Measurements from ENCODE around the gene LAS1L. TPM values are rescaled to one million over a fixed set of nuclear protein-coding genes. Genes with fewer than 3 reads are reported as not detected.

LAS1L gene
- total RNA-seq, 1 experiment from 2014 or later = 72.9 TPM

GRCh38 chrX:65551489-65552339, 17.1 kb upstream of the LAS1L start:
- Mint-ChIP-seq H3K4me1 (no peaks in the 10 kb centered on the region), H3K27ac (no peak overlapping the region), H3K27me3 (ENCODE audit: low read depth) (peaks cover 4% of the 10 kb centered on the region), H3K9me3 (peaks cover 70 to 87% of the 10 kb centered on the region in 2 experiments), H3K36me3 (ENCODE audit: insufficient read depth in 1 of 3, low read depth in 3 of 3) (peaks cover 0 to 4% (median 0%) of the 10 kb centered on the region in 3 experiments; a peak in 3 of 7 replicates), H3K4me3 (no peak overlapping the region)
- no peak overlapping the region for H2BK20ac ChIP-seq (ENCODE audit: low read depth, low read length, poor library complexity, severe bottlenecking)
- no peak overlapping the region for H3K9ac ChIP-seq (ENCODE audit: extremely low read depth, insufficient read length, low read length)
- H3K18ac ChIP-seq (ENCODE audit: insufficient read length, low read depth, low read length) = no peak overlapping the region
- no peaks in the 10 kb centered on the region for H3K23me2 ChIP-seq (ENCODE audit: insufficient read length, low read depth, low read length, poor library complexity, severe bottlenecking)
- H2BK5ac ChIP-seq (ENCODE audit: insufficient read length, low read length) = no peak overlapping the region
- H3K14ac ChIP-seq (ENCODE audit: insufficient read depth, low read length) = no peak overlapping the region; the same call in 1 of the 2 replicates
- no peak overlapping the region for H3T11ph ChIP-seq (ENCODE audit: low read length)
- no peak overlapping the region for H3K27ac ChIP-seq (ENCODE audit: insufficient read length, low read depth, low read length)
- H3K4me1 ChIP-seq (ENCODE audit: insufficient read depth, low read length) = no peaks in the 10 kb centered on the region
- no peak overlapping the region for H3K4ac ChIP-seq (ENCODE audit: low read depth, low read length)
- H3K9me3 ChIP-seq (ENCODE audit: control insufficient read depth, low read depth, low read length) = peaks cover 36% of the 10 kb centered on the region
- DNase-seq = no peak
- H4K20me1 ChIP-seq (ENCODE audit: control insufficient read depth, insufficient read depth, insufficient read length) = no peaks in the 10 kb centered on the region
- H4K8ac ChIP-seq (replicated peaks; ENCODE audit: insufficient read length, low read depth, low read length) = no peak overlapping the region
- no peak overlapping the region for H2BK12ac ChIP-seq (ENCODE audit: insufficient read length, low read depth, low read length)
- no CpG with 5 or more reads among the region's 62 CpGs for WGBS (ENCODE audit: extremely low coverage, insufficient read length, low lambda C conversion rate)
- H3K27me3 ChIP-seq (ENCODE audit: insufficient read depth, low read length) = no peaks in the 10 kb centered on the region
- no peak overlapping the region for H2AK5ac ChIP-seq (ENCODE audit: insufficient read length, low read length)
- H3K79me2 ChIP-seq (ENCODE audit: insufficient read depth, low read length) = no peaks in the 10 kb centered on the region
- TF ChIP-seq, protein P1, sequence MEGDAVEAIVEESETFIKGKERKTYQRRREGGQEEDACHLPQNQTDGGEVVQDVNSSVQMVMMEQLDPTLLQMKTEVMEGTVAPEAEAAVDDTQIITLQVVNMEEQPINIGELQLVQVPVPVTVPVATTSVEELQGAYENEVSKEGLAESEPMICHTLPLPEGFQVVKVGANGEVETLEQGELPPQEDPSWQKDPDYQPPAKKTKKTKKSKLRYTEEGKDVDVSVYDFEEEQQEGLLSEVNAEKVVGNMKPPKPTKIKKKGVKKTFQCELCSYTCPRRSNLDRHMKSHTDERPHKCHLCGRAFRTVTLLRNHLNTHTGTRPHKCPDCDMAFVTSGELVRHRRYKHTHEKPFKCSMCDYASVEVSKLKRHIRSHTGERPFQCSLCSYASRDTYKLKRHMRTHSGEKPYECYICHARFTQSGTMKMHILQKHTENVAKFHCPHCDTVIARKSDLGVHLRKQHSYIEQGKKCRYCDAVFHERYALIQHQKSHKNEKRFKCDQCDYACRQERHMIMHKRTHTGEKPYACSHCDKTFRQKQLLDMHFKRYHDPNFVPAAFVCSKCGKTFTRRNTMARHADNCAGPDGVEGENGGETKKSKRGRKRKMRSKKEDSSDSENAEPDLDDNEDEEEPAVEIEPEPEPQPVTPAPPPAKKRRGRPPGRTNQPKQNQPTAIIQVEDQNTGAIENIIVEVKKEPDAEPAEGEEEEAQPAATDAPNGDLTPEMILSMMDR (conservative IDR thresholded peaks at IDR 0.05) = no peak
- H4K5ac ChIP-seq (ENCODE audit: insufficient read length, low read depth, low read length) = no peak overlapping the region
- H2BK120ac ChIP-seq (ENCODE audit: low read depth, low read length, poor library complexity, severe bottlenecking) = no peak overlapping the region
- no peaks in the 10 kb centered on the region for H3K79me1 ChIP-seq (ENCODE audit: insufficient read depth, low read depth, low read length, poor library complexity, severe bottlenecking)
- no peak overlapping the region for H3K4me2 ChIP-seq (ENCODE audit: insufficient read depth, insufficient read length, low read length)
- no peak overlapping the region for H2BK15ac ChIP-seq (ENCODE audit: low read depth, low read length)
- H2AFZ ChIP-seq (ENCODE audit: low read length) = no peak overlapping the region
- H4K91ac ChIP-seq (ENCODE audit: insufficient read length, low read depth, low read length) = no peak overlapping the region
- H3K56ac ChIP-seq (ENCODE audit: insufficient read length, low read depth, low read length) = no peak overlapping the region
- H3K23ac ChIP-seq (ENCODE audit: insufficient read length, low read depth, low read length) = no peak overlapping the region

All from H9 (cell line).